Fibroblast of the conjunctiva (primary cell): ENCODE results near the gene PGM1.
"Not testable (repeated sequence)": the region's sequence is repeated elsewhere in the genome, so short reads cannot be mapped to it uniquely, and the experiment has no call there.

Source experiments
- DNase-seq: peaks from one replicate; pipeline ENCODE4 v3.0.0-alpha.2; 2010; ENCODE audit warnings: low read depth

The PGM1 gene

GRCh38 chr1:63593303-63593885, at the start of gene PGM1:
Gene PGM1, plus strand, starts transcription at chr1:63593411. Its CDS starts 78 bp downstream, at chr1:63593489.
- peak; percentile 53 for DNase-seq

DNA sequence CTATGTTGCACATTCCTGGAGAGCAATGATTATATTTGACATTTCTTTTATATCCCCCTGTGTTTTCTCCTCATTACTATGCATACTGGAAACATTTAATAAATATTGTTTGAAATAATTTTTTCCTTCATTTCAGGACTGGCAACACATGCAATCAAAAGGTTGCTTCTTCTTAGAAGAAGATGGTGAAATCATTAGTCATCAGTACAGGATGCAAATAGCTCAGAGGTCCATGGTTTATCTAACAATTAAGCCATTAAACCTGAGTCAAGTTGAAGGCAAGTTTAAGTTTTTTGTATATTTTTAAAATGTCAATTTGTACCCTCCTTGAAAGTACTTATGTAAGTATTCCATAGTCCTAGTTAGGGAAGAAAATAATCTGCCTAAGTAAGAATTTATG, 47.4 kb upstream of the PGM1 start:
- DNase-seq = peak; percentile 10

GRCh38 chr1:63547621-63548294, 45.5 kb upstream of the PGM1 start:
- peak; percentile 80 for DNase-seq

DNA sequence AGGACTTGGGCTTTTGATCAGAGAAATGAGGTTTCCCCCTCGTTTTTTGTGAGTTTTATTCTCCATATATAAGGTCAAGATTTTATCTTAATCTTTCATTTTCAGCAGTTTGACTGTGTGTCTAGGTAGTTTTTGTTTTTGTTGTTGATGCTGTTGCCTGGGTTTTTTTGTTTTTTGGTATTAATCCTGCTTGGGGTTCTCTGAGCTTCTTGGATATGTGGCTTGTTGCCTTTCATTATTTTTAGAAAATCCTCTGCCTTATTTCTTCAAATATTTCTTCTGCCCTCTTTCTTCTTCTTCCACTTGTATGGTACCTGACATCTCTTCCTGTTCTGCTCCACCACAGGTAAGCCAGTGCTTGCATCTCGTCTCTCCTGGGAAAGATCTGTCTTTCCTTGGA, 44.9 kb upstream of the PGM1 start:
- no peak for DNase-seq

DNA sequence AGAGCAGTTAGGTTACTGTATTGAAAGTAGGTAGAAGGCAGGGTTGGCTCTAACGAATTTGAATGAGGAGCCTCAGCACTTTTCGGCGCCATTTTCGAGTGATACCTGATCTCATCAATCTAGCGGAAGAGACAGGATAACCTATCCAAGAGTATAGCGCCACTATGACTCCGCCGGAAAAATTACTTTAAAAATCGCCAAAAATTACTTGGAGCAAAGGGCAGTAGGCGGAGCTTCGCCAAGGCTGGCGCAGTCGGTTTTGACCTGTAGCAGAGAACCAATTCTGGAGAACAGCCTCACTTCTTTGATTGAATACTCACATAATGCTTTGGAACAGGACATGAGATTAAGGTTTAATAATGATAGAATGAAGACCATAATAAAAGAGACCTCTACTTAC, 44.3 kb upstream of the PGM1 start:
- DNase-seq = no peak

DNA sequence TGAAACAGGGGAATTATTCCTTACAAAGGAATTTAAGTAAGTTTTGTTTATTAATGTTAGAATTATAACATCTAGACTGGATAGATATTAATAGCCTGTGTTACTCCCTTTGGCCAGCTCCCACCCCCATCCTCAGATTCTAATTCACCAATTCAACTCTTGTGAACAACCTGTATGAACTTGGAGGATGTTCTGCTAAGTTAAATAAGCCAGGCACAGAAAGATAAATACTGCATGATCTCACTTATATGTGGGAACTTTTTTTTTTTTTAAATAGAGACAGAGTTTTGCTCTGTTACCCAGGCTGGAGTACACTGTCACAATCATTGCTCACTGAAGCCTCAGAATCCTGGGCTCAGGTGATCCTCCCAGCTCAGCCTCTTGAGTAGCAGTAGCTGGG, 37.7 kb upstream of the PGM1 start:
- DNase-seq = no peak

DNA sequence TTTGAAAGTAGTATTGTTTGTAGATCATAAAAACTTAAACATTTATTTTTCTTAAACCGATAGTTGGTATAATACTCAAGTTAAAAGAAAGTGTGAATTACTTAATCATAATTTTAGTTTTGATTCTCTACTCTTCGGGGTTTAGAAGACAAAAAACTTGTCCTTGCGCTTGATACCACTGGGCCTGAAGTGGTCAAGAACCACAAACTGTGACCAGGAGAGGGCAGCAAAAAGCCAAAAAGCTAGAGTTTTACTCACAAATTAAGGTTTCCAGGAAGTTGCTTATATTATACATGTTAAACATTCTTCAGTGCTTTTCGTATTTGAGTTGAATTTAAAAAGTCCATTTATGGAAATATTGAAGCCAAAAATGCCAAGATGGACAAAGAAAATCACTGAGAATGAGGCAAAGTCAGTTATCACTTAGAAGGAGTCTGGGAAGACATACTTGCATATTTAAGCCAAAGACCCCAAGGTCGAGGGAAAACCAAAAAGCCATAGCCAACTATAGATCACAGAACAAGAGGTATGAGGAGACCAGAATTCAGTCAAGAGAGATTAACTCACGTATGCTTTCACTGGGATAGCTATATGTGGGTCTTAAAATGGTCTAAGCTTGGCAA, 35.7 kb upstream of the PGM1 start:
- peak; percentile 23 for DNase-seq

DNA sequence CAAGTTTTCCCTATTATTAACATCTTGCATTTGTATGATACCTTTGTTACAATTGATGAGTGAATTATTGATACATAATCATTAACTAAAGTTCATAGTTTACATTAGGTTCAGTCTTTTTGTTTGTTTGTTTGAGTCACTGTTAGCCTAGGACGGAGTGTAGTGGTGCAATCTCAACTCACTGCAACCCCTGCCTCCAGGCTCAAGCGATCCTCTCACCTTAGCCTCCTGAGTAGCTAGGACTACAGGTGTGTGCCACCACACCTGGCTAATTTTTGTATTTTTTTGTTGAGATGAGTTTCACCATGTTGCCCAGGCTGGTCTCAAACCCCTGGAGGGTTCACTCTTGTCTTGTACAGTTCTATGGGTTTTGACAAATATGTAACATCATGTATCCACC, 33.9 kb upstream of the PGM1 start:
- no peak for DNase-seq

GRCh38 chr1:63563745-63564144, 29.5 kb upstream of the PGM1 start:
- no peak for DNase-seq

- no peak for DNase-seq
Measured at GRCh38 chr1:63569068-63569467, 24.1 kb upstream of the PGM1 start.

DNA sequence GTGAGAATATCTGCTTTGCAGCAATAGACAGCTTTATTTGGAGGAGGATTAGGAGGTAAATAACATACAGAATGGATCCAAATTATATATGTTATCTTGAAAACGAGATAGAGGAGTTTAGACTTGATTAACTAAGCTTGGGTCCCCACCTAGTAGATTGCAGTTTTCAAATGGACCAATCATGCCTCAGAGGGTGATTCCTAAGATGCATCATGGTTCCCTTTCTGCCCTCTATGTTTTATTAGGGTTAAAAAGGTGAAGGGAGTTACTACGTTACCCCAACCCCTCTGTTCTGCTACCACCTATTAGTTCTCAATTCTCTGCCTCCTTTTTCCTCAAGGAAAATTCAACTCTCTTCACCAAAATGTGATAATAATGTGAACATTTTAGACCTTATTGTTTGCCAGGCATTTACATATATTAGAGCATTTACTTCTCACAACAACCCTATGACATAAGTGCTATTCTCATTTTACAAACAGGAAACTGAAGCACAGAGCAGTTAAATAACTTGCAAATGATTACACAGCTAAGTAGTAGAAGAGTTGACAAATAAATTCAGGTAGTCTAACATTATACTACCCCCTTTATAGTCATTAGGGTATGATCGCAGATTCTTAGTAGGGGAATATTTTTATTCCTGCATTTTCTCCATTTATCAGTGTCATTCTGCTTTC, 23.4 kb upstream of the PGM1 start:
- no peak for DNase-seq

GRCh38 chr1:63572686-63573085, 20.5 kb upstream of the PGM1 start:
- not testable (repeated sequence) for DNase-seq

DNA sequence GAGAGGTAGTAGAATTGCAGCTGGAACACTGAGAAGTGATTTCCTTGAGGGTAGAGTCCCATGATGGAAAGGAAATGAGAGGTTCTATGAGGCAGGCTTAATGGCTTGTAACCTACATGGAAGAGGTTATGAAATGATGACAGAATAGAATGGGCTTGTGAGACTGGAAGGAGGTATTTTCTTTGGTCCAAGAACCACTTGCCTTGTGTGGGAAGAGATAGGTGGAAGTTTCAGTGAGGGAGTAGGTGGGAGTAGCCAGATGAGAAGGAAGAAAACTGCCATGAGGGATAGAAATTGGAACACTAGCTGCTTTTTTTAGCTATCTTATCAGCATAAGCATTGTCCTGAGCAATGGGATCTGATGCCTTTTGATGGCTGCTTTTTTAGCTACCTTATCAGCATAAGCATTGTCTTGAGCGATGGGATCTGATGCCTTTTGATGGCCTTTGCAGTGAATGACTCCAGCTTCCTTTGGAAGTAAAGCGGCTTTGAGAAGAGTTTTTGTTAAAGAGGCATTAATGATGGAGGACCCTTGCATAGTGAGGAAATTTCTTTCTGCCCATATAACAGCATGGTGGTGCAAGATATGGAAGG, 18.9 kb upstream of the PGM1 start:
- not testable (repeated sequence) for DNase-seq

DNA sequence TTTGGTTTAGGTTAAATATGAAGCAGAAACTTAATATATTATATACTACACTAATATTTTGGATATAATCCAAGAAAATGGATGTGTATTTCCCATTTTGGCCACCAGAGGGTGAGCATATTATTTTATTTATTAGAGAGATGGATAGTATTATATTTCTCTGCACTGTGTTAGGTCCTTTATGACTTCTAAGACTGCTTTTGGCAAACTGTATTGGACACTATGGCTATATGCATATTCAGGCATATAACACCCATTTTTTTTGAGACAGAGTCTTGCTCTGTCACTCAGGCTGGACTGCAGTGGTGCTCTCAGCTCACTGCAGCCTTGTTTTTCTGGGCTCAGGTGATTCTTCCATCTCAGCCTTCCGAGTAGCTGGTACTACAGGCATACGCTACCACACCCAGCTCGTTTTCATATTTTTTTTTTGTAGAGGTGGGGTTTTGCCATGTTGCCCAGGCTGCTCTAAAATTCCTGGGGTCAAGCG, 17.8 kb upstream of the PGM1 start:
- DNase-seq = no peak

GRCh38 chr1:63586326-63586725, 6.9 kb upstream of the PGM1 start:
- DNase-seq = not testable (repeated sequence)

GRCh38 chr1:63590166-63590560, 3.0 kb upstream of the PGM1 start:
- DNase-seq = no peak

- no peak for DNase-seq
Measured at GRCh38 chr1:63592536-63593302, 492 bp upstream of the PGM1 start.

GRCh38 chr1:63593886-63594605, 835 bp downstream of the PGM1 start:
- no peak for DNase-seq

- DNase-seq = no peak
Measured at GRCh38 chr1:63595435-63595834, 2.2 kb downstream of the PGM1 start.

DNA sequence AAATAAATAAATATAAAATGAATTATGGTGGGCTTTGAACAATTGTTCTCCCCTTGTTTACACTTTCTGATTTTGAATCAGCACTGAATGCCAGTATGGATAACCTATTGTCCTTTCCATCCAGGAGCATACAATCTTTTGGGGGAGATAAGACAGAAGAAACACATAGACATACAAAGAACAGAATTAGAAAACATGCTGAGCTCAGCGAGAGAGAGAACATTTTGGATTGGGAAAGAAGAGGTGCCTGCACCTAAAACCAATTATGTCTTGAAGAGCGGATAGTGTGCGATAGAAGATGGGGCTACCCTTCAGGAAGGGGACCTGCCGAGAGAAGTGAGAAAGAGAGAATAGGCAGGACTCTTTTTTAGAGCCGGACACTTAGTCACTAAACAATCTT, 6.6 kb downstream of the PGM1 start:
- DNase-seq = no peak

DNA sequence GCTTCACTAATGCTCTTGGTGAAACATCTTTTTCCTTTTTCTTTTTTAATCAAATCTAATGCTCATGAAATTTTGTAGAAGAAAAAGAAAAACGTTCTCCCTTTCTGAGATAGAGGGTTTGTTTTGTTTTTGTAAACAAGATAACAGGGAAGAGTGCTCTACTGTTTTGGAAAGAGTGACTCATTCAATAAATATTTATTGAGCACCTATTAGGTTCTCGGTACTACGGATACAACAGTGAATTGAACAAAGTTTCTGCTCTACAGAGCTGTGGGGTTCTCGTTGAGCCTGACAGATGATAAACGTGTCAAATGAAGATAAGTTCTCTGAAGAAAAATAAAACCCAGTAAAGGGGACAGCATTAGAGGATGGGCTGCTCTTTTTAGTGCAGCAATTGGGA, 7.0 kb downstream of the PGM1 start:
- no peak for DNase-seq
